CD1c-positive myeloid dendritic cell (primary cell): Measurements from ENCODE around the gene RFC3.
"Not testable (repeated sequence)": the region's sequence is repeated elsewhere in the genome, so short reads cannot be mapped to it uniquely, and the experiment has no call there.

Source experiments
- DNase-seq: peaks from one replicate; pipeline ENCODE4 v3.0.0-alpha.2; 2016; ENCODE audit errors: extremely low spot score

Gene RFC3, protein sequence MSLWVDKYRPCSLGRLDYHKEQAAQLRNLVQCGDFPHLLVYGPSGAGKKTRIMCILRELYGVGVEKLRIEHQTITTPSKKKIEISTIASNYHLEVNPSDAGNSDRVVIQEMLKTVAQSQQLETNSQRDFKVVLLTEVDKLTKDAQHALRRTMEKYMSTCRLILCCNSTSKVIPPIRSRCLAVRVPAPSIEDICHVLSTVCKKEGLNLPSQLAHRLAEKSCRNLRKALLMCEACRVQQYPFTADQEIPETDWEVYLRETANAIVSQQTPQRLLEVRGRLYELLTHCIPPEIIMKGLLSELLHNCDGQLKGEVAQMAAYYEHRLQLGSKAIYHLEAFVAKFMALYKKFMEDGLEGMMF

GRCh38 chr13:33817901-33818706 is at the start of gene RFC3:
TSS of gene RFC3 (plus strand) at chr13:33818149. CDS start at chr13:33818179, 30 bp downstream.
- DNase-seq, result peak; percentile 98

DNA sequence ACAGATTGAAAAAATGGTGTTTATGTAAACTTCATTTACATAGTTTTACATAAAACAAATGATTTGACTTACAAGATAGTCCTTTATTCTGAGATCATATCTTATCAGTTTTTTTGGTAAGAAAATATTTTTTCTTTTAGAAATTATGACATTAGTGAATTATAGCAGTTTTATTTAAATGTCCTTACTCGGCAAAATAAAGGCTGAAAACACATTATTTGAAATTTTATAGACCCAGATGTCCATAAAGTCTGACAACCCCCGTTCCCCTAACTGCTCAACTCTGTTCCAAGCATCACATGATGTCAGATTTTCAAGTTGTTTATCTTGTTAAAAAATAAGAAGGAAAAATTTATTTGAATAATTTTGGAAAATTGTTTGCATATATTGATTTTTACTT is 46.7 kb upstream of the RFC3 start:
- no peak for DNase-seq

DNA sequence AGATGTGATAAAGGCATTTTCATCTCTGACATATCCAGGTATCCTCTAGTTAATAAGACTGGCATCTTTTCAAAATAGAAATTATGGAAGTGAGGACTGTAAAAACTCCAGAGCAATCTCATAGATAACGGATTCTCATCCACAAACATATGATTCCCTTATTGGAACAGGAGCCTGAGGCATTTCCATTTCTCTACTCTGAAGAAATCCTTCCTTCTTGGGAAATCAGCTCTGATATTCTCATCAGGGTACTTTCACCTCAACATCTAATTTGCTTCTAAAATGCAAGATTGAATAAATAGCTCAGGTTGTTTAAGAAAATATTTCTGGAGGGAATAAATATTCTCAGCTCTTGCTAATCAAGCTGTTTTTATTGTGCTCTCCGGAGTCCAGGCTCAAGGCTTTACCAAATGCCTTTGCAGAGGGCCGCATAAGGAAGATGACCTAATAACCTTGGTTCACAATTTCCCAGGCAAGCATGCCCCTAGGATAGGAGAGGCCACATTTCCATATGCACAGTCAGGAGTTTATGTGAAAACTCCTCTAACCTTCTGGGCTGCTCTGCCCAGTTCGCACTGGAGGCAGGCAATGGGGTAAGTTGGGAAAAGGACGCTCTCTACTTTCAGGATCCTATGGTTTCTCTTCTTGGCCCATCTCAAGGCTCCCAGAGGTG is 44.0 kb upstream of the RFC3 start:
- no peak for DNase-seq

- no peak for DNase-seq
Measured at GRCh38 chr13:33775339-33776108, 42.4 kb upstream of the RFC3 start.

DNA sequence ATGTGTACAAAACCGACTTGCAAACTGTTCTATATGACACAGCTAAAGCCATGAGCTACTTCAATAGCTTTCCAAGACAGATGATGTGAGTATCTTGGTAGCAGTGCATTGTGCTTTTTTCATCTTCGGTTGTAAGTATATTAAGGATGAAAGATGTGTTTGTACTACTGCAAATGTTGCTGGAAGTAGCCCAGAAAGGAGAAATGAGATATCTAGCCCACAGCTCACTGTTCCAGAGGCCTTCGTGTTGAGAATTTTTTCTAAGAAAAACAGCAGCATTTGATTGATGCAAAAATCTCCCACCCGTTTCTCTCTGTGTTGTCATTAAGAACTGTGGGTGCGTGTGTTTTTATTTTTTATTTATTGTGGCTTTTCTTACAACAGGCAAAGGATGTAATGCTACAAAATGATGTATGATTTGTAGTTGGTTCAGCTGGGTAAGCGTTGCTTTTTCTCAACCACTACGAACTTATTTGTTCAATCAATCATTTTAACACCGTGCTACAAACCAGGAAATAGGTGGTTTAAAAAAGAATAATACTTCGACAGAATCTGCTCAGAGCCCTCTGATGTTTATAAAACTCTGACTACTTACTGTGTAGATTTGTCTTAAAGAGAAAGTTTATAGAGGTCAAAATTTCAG is 41.6 kb upstream of the RFC3 start:
- DNase-seq, result no peak

DNA sequence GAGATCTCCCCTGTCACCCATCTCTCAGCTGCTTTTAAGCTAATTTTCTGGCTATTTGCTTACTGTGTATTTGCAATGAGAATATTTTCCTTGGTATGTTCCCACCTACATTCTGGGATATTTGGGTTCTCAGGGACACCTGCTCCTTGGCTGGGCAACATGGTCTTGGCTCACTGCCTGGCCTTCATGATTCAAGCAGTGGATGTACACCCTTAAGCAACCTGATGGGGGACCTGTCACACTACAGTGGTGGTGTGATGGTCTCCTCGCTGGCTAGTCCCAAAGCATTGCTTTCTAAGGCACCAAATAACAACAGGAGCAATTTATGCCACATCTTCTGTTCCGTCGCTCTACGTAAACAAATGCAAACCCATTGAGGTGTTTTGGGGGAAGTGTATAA is 35.3 kb upstream of the RFC3 start:
- no peak for DNase-seq

- not testable (repeated sequence) for DNase-seq
Measured at GRCh38 chr13:33783212-33783611, 34.7 kb upstream of the RFC3 start.

DNA sequence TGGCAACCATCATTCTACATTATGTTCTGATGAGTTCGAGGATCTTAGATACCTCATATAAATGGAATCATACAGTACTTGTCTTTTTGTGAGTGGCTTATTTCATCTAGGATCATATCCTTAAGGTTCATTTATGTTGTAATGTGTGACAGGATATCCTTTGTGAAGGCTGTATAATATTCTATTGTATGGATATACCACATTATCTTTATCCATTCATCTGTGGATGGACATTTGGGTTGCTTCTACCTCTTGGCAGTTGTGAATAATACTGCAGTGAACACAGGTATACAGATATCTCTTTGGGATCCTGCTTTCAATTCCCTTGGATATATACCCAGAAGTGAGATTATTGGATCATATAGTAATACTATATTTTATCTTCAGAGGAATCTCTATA is 33.2 kb upstream of the RFC3 start:
- no peak for DNase-seq

GRCh38 chr13:33785384-33785783 is 32.6 kb upstream of the RFC3 start:
- DNase-seq, result no peak

- DNase-seq, result peak; percentile 49
Measured at GRCh38 chr13:33787051-33787591, 30.8 kb upstream of the RFC3 start.

GRCh38 chr13:33789066-33789606 is 28.8 kb upstream of the RFC3 start:
- no peak for DNase-seq

DNA sequence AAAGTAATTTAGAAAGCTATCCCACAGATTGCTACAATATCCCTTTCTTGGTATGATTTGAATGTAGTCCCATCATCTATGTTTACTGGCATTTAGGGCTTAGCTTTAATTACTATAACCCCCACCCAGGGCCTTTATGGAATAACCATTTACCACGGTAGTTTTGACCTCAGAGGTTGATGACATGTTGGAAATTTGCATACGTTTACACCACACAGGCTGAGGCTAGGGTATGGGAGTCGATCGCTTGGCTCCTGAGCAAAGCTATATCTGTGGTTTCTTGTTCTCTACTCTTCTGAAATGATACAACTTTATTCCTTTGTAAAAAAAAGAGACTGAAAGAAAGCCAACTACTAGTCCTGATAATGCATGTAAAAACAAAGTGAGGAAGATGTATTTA is 28.2 kb upstream of the RFC3 start:
- DNase-seq, result no peak

DNA sequence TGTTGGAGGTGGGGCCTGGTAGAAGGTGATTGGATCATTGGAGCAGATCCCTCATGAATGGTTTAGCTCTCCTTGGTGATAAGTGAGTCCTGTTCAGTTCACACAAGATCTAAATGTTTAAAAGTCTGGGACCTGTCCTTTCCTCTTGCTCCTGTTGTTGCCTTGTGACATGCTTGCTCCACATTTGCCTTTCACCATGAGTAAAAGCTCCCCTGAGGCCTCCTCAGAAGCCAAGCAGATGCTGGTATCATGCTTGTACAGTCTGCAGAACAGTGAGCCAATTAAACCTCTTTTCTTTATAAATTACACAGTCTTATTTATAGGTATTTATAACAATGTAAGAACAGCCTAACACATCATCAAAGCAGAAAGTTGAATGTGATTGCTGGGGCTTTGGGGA is 24.2 kb upstream of the RFC3 start:
- DNase-seq, result no peak

GRCh38 chr13:33794576-33794975 is 23.4 kb upstream of the RFC3 start:
- no peak for DNase-seq

DNA sequence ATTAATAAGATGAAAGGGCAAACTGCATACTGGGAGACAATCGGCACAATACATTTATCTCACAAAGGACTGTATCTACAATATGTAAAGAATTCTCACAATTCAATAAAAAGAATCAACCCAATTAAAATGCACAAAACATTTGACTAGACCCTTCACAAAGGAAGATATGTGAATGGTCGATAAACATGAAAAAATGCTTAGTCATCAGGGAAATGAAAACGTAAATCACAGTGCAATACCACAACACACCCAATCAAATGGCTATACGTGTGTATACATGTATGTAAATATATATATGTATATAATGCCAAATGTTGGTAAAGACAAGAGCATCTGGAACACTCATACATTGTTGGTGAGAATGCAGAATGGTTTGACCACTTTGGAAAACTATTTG is 21.9 kb upstream of the RFC3 start:
- DNase-seq, result no peak

GRCh38 chr13:33797622-33798021 is 20.3 kb upstream of the RFC3 start:
- peak; percentile 43 for DNase-seq

DNA sequence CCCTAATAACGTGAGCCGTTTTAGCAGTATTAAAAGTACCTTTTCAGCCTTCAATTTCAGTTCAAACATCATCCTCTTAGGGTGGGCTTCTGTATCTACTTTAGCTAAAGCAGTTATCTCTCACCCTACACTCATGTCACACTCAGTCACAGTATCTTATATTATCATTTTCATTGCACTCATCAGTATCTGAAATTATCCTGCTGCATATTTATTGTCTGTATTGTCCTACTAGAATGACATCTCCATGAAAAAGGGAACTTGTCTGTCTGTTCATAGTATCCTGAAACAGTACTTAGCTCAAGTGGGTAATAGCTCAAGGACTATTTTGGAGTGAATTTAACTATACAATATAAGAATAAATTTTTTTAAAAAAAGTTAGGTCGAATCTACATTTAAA is 19.9 kb upstream of the RFC3 start:
- no peak for DNase-seq

- no peak for DNase-seq
Measured at GRCh38 chr13:33799950-33800592, 17.9 kb upstream of the RFC3 start.

- DNase-seq, result no peak
Measured at GRCh38 chr13:33800646-33801186, 17.2 kb upstream of the RFC3 start.
